Fibroblast of skin of scalp (primary cell): ENCODE measurements around the gene DAD1.
"Not testable (repeated sequence)": the region's sequence is repeated elsewhere in the genome, so short reads cannot be mapped to it uniquely, and the experiment has no call there.

Experiments used
- DNase-seq: peaks from one replicate; pipeline ENCODE4 v3.0.0-alpha.2; 2013

DAD1 gene

DNA sequence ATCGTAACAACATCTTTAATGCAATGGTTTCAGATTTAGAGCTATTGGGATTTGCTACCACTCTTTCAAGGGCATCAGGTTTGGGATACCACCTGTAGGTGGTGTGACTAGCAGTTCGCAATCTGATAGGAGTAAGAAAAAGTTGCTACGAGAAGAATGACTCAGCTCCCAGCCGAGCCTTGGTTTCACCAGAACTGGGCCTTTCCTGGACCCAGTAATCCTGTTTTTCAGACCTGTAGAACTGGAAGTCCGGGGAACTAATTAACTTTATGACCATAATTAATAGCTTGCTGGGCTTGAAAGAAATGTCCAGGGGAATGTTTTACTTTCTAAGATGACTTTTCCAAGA lies 9.8 kb upstream of the DAD1 start:
- peak; percentile 38 for DNase-seq

DNA sequence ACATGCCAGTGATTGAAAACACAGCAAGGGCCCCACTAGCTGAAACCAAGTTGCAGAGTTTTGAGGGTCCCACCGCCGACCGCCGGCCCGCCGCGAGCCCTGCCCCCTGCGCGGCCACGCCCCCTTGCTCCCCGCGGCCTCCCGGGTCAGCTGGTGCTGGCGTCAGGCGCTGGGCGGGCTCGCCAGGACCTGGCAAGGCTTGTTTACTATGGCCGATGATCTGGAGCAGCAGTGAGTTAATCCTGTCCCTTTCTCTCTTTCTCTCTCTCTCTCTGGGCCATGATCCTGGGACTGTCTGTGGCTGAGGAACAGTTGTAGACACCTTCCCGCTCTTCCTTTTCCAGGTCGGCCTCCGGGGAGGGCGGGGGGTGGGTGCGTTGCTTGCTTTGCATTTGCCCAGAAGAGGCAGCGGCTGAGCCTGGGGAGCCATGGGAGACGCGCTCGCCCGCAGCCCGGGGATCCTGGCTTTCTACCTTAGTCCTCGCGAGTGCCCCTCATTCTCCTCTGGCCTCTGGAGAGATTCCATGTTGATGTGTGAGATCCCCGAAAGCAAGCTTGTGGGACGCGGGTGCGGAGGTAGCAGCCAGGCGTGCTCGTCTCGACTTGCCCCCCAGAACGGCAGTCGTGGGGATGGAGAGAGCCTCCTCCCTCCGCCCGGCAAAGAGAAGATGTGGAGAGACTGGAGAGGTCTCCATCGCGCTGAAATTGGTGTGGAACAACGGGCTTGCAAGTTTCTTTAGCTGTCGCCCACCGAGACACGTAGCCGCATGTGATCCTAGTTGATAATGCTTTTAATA lies 9.3 kb upstream of the DAD1 start, which contains the start of gene ABHD4:
TSS of gene ABHD4 (plus strand) at position 202 of the 797 bp plus-strand sequence. CDS start at position 209, 7 bp downstream.
- DNase-seq, result peak; percentile 61

DNA sequence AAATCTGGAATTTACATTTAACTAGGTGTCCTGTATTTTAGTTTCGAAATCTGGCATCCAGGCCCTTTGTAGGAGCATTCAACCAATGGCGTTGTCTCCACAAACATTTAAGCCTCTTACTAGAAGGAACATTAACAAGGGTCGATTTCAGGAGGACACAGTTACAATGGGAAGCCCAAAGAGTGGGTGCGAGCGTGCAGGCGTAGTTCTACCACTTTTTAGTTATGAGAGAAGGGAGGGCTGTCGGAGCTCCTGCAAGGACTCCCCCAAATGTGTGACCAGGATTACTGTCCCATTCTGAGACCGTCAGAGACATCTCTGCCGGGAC lies 8.7 kb upstream of the DAD1 start:
- DNase-seq, result no peak

DNA sequence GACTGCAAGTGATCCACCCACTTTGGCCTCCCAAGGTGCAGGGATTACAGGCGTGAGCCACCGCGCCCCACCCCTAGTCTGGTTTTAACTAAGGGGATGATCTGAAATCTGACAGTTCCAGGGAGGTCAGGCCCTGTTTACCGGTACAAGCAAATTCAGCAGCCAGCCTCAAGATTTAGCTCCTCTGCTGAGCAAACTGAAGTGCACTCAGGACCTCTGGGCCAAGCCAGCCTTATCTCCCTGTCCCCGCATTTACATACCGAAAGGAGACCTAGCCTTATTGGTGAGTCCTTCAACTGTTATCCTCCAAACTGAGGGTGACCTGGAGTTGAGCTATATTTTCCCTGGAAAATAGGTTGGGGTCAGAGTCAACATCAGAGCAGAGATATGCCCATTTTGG lies 8.2 kb upstream of the DAD1 start:
- DNase-seq, result no peak

DNA sequence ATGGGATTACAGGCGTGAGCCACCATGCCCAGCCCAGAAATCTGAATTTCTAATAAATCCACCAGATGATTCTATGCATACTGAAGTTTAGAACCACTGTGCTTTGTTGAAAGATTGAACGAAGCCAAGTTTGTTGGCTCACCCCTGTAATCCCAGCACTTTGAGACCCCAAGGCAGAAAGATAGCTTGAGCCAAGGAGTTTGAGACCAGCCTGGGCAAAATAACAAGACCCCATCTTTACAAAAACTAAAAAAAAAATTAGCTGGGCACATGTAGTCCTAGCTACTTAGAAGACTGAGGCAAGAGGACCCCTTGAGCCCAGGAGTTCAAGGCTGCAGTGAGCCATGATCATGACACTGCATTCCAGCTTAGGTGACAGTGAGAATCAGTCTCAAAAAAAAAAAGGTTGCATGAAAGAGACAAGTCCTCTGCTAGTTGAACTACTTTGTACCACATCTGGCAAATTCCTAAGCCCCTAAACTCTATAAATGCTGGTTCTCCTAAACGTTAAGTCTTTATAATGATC lies 7.4 kb upstream of the DAD1 start:
- no peak for DNase-seq

DNA sequence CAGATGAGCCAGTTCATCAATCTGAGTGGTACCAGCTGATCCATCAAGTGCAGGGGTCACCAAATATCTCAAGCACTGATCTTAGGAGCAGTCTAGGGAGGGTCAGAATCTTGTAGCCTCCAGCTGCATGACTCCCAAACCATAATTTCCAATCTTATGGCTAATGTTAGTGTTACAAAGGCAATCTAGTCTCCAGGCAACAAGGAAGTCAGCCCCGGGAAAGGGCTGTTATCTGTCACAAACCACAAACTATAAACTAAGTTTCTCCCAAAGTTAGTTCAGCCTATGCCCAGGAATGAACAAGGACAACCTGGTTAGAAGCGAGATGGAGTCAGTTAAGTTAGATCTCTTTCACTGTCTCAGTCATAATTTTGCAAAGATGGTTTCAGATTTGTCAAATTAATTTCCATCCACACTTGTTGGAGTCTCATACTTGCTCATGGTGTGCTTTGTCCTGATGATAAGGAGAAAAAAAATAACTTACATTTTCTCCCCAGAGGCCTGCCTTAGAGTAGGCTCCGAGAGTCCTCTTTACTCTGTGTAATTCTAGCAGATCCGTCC lies 5.2 kb upstream of the DAD1 start:
- no peak for DNase-seq

DNA sequence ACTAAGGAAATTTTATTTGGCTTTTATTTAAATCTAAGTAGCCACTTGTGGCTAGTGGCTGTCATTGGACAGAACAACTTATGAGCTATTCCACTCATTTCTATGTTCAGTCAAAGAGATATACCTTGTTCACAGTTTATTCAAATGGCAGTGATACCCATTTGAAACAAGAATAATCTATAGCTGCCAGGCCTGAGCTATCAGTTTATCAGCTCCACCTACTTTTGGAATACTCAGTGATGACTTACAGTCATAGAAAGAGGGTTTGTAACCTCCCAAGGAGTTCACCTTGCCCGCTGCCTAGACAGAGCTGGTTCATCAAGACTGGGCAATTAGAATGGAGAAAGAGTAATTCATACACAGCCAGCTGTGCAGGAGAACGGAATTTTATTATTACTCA lies 4.6 kb upstream of the DAD1 start:
- DNase-seq, result no peak

DNA sequence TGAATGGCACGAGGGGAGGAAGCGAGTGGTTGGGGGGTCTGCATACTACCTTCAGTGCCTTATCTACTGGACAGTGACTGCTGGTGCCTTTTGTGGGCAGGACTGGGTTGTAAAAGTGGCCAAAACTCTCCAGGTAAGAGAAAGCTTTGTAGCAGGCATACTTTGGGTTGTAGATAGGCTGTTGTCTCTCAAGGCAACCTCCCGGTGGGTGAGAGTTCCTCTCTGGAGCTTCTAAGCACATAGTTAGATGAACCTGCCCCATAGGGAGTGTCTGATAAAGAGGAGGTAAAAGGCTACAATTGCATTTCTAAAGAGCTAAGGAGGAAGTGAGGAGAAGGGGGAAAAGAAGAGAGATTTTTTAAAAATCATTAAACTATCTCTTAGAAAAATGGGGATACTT lies 4.2 kb upstream of the DAD1 start:
- no peak for DNase-seq

DNA sequence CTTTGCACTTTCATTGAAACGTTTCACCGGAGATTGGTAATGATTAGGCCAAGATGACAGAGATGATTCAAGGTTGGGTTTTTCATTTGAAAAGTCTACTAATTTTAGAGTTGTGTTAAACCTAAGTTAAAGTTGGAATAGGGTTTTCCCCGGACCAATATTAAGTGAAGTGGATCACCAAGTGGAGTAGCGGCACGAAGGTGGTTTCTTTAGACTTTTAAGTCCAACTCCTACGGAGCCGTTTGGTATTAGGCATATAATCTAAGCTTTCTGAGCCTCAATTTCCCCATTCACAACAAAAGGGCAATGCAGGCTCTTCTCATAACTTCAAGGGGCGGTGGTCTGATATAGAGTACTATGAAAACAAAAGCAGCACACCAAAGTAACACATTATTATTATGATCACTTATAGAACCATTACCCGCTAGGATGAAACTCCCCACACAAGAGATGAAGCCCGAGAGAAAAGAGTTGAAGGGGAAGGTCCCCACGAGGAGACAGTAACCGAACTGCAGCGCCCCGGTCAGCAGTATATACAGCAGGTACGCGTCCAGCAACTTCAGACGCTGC lies 413 bp downstream of the DAD1 start:
- no peak for DNase-seq

DNA sequence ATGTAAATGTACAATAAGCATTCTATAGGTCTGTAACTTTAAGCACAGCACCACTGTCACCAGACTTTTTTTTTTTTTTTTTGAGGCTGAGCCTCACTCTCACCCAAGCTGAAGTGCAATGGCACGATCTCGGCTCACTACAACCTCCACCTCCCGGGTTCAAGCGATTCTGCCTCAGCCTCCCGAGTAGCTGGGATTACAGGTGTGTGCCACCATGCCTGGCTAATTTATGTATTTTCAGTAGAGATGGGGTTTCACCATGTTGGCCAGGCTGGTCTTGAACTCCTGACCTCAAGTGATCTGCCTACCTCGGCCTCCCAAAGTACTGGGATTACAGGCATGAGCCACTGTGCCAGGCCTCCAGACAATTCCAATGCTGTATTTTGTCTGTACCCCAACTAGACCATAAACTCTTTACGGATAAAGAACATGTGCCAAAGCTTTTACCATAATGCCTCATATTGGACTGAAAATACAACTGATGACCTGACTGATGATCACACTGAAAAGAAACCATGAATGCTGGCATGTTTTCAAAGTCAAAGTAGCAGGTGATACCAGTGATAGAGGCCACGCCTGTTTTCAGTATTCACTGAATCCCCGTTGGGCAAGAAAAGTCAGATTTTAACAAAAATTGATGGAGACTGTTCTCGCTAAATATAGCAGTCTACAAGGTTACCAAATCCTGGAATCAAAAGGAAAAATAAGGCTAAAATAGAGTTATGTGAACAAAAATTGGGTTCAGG lies 1.2 kb downstream of the DAD1 start:
- DNase-seq, result not testable (repeated sequence)

DNA sequence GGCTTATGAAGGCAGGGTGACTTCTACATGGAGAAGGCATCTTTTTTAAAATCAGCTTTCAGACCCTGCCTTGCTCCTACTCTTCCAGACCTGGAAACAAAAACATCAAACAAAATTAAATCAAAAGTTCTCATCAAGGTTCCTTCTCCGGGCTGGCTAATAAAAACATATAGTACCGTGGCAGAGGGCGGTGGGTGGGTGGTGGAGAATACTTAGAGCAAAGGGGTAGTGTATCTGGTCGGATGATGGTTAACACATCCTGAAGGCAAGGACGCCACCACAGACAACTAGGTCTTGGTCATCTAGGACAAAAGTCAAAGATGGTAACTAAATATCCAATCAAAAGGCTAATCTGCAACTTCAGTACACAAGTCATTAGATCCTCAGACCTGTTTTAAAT lies 1.8 kb downstream of the DAD1 start:
- no peak for DNase-seq

DNA sequence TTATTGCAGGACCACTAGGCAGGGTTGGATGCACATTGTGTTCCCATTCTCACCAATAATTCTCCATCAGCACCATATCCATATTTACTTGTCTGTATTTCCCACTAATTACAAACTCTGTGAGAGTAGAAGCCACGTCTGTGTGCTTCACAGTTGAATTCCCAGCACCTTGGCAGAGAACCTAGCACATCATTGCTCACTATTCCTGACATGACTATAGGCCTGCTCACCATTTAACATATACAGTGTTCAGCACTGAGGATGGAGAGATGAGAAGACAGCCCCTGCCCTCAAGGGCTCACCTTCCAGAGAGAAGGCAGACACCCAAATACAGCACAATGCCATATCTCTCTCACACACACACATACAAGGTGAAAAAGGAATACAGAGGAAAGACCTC lies 5.0 kb downstream of the DAD1 start:
- no peak for DNase-seq

DNA sequence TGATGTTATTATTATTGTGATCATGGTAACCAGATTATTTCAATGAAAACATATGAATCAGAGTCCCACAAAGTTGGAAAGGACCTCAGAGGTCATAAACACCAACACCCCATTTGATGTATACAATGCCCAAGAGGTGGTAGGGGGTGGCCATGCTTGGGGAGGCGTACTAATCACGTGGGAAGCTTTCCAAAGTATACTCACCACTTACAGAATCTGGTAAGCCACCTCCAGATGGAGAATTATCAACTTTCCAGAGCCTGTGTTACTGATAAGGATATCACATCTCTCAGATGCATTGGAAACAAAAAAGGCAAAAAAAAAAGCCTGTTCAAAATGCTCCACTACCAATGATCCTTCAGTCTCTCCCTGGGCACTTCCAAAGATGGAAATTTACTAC lies 8.4 kb downstream of the DAD1 start:
- no peak for DNase-seq

DNA sequence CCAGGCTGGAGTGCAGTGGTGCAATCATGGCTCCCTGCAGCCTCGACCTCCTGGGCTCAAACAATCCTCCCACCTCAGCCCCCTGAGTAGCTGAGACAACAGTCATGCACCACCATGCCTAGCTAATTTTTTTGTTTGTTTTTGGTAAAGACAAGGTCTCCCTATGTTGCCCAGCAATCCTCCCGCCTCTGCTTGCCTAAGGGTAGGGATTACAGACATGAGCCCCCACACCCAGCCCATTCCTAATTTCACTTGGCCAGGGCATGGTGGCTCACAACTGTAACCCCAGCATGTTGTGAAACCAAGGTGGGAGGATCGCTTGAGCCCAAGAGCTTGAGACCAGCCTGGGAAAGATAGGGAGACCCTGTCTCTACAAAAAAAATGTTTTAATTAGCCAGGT lies 9.1 kb downstream of the DAD1 start:
- DNase-seq, result no peak

DNA sequence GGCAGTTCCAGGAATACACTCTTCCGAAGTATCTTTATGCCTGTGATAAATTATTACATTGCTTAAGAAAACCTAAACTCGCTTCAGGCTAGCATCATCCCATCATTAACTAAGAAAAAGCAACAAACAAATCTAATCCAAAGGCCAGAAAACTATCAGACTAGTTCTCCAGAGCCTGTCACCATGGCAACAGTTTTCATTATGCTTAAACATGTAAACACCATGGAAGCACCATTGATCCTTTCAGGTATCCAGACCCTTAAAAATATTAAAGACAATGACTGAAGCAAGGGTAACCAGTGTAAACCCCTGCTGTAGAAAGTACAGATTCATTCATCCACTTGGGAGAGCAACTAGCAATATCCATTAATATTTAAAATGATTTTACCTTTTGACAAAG lies 9.8 kb downstream of the DAD1 start:
- DNase-seq, result no peak

DNA sequence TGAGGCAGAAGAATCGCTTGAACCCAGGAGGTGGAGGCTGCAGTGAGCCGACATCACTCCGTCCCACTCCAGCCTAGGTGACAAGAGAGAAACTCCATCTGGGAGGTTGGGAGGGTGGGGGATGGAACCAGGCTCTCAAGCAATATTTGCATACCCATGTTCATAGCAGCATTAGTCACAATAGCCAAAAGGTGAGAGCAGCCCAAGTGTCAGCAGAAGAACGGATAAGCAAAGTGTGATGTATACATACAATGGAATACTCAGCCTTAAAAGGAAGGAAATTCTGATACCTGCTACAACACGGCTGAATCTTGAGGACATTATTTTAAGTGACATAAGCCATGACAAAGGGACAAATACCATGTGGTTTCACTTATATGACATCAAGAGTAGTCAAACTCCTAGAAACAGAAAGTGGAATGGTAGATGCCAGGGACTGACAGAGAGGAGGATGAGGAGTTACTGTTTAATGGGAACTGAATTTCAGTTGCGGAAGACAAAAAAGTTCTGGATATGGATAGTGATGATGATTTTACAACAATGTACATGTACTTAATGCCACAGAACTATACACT lies 11.6 kb downstream of the DAD1 start:
- DNase-seq, result no peak

DNA sequence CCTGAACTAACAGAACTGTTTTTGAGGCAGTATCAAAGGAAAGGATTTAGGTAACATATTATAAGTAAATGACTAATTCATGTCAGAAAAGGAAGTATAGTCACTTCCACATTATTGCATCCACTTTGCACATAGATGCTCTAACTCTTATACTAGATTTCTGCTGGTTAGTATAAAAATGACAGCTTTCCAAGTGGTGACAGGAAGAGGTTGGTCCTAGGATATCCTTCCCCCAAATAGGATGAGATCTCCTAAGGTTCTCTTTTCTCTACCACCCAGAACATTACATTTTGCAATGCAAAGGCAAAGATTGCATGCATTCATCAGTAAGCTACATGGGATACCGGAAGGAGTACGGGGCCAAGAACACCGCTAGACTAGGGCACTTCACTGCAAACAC lies 15.2 kb downstream of the DAD1 start:
- DNase-seq, result no peak

DNA sequence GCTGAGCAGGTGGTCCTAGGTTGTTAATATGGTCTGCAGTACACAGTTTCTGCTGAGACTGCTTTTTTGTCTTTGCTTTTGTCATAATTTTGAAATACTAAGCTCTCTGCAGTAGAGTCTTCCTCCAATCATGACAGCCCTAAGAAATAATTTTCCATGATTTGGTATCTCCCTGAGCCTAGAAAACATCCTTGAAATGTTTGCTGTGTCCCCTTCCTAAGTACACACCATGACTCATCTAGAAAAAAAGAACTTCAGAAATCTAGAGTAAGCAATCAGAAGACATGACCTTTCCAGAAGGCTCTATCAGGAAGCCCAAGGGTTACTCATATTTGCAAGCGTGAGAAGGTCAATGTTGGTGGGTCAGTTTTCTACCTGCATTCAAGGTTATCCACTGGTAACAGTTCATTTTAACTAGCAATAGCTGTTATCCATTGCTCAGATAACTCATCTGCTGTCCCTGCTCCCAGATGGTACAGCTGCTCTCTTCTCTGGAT lies 16.4 kb downstream of the DAD1 start:
- DNase-seq, result peak; percentile 42

DNA sequence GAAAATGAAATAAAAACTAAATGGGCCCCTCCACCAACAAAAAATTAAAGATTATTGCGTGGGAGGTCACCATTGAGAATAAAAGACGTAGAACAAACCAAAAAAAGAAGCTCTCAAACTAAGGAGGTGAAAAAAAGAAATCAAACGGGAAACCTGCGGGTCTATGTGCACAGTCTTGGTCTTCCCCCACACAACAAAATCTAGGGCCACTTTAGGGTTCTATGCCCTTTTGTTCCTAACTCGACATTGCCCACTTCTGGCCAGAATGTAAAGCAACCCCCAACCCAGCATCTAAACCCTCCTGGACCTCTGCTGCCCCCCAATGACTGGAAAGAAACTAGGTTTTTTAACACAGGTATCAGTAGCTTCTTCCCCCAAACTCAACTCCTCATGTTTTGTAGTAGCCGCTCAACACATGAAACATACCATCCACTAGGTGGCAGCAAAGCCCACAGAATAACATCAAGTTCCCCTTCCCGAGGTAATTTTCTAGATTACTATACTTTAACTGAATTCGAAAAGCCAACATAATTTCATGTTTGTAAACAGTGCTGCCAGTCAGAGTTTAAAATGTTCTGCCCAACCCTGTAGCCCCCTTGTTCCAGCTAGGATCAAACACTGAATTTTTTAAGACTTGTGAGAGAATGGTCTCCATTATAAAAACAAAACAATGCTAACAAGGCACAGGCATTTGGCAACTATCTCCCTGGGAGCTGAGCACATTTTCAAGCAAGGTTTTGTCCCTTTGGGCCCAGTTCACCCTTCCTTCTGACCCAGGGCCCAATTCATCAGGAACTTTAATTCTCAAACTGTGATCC lies 18.7 kb downstream of the DAD1 start:
- peak; percentile 79 for DNase-seq

DNA sequence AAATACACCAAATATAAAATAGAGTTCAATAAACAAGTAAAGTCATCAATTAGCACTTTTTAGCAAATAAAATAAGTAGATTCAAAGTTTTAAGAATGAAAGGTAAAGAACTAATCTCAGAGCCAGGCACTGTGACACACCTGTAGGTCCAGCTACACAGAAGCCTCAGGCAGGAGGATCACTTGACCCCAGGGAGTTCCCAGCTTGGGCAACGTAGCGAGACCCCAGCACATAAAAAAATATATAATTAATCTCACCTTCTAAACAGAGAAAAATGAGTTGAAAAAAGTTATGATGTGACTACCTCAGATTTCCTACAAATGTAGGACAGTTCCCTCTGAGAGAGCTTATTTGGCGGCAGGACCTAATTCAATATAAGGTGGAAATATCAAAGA lies 19.3 kb downstream of the DAD1 start:
- DNase-seq, result no peak

DNA sequence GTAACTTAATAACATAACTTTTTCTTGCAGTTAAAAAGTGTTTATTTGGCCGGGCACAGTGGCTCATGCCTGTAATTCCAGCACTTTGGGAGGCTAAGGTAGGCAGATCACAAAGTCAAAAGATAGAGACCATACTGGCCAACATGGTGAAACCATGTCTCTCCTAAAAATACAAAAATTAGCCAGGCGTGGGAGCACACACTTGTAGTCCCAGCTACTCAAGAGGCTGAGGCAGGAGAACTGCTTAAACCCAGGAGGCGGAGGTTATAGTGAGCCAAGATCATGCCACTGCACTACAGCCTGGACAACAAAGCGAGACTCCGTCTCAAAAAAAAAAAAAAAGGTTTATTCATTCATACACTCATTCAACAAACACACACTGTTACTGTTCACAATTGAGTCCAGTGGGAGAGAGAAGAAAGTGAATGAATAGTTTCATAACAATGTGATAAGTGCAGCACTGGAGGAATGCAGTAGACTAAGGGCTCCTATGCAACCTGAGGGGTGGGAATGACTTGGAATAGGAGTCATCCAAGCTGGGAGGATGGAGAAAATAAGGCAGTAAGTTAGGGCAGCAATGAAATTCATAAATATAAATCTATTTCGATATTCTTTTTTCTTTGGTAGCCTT lies 19.8 kb downstream of the DAD1 start:
- DNase-seq, result no peak

DNA sequence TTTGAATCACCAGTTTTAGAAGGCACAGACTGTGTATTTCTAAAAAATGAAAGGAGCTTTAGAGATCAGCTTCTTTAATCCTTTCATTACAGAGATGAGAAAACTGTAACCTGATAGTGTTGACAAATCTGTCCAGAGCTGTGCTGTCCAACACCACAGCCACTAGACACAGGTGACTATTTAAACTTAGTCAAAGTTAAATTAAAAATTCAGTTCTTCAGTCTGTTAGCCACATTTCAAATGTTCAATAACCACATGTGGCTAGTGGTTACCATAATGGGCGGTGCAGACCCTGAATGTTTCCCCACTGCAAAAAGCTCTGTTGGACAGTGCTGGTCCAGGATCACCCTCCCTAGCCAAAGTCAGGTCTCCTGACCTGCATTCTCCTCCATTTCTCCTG lies 21.6 kb downstream of the DAD1 start:
- DNase-seq, result no peak
